ENCODE data around the gene PLCB2. TPM values are rescaled to one million over a fixed set of nuclear protein-coding genes. Genes with fewer than 3 reads are reported as not detected.

PLCB2 gene
- total RNA-seq, 1 experiment from 2014 or later = 7.4 TPM

- Histone ChIP-seq H3K23ac (ENCODE audit: insufficient read length, low read depth, low read length) (no peak overlapping the region), H4K5ac (ENCODE audit: insufficient read length, low read depth, low read length) (no peak overlapping the region), H2BK12ac (ENCODE audit: insufficient read length, low read depth, low read length) (no peak overlapping the region), H3K9me3 (ENCODE audit: control insufficient read depth, low read depth, low read length) (no peaks in the 10 kb centered on the region), H3K4ac (ENCODE audit: low read depth, low read length) (no peak overlapping the region), H3T11ph (ENCODE audit: low read length) (no peak overlapping the region), H3K4me1 (ENCODE audit: insufficient read depth, low read length) (no peaks in the 10 kb centered on the region), H2BK120ac (ENCODE audit: low read depth, low read length, poor library complexity, severe bottlenecking) (no peak overlapping the region), H3K4me2 (ENCODE audit: insufficient read depth, insufficient read length, low read length) (no peak overlapping the region), H3K23me2 (ENCODE audit: insufficient read length, low read depth, low read length, poor library complexity, severe bottlenecking) (no peaks in the 10 kb centered on the region), H3K27me3 (ENCODE audit: insufficient read depth, low read length) (no peaks in the 10 kb centered on the region), H2BK20ac (ENCODE audit: low read depth, low read length, poor library complexity, severe bottlenecking) (no peak overlapping the region), H3K18ac (ENCODE audit: insufficient read length, low read depth, low read length) (no peak overlapping the region), H4K91ac (ENCODE audit: insufficient read length, low read depth, low read length) (no peak overlapping the region), H4K20me1 (ENCODE audit: control insufficient read depth, insufficient read depth, insufficient read length) (no peaks in the 10 kb centered on the region), H2BK15ac (ENCODE audit: low read depth, low read length) (no peak overlapping the region), H2AFZ (ENCODE audit: low read length) (no peak overlapping the region), H3K79me2 (ENCODE audit: insufficient read depth, low read length) (no peaks in the 10 kb centered on the region), H3K14ac (ENCODE audit: insufficient read depth, low read length) (no peak overlapping the region), H3K56ac (ENCODE audit: insufficient read length, low read depth, low read length) (no peak overlapping the region), H4K8ac (replicated peaks; ENCODE audit: insufficient read length, low read depth, low read length) (no peak overlapping the region), H2BK5ac (ENCODE audit: insufficient read length, low read length) (no peak overlapping the region), H2AK5ac (ENCODE audit: insufficient read length, low read length) (no peak overlapping the region), H3K9ac (ENCODE audit: extremely low read depth, insufficient read length, low read length) (no peak overlapping the region), H3K79me1 (ENCODE audit: insufficient read depth, low read depth, low read length, poor library complexity, severe bottlenecking) (no peaks in the 10 kb centered on the region), H3K27ac (ENCODE audit: insufficient read length, low read depth, low read length) (no peak overlapping the region)
- no peak for TF ChIP-seq CTCF (conservative IDR thresholded peaks at IDR 0.05)
- Mint-ChIP-seq H3K27ac (no peak overlapping the region; a peak in 1 of 7 replicates), H3K36me3 (ENCODE audit: insufficient read depth in 1 of 3, low read depth in 3 of 3) (no peaks in the 10 kb centered on the region; a peak in 2 of 7 replicates), H3K9me3 (no peaks in the 10 kb centered on the region; a peak in 1 of 5 replicates), H3K4me3 (no peak overlapping the region), H3K27me3 (ENCODE audit: low read depth) (no peaks in the 10 kb centered on the region; the same call in 1 of the 2 replicates), H3K4me1 (peaks cover 15 to 29% of the 10 kb centered on the region in 2 experiments)
- DNase-seq = no peak
- WGBS (ENCODE audit: extremely low coverage, insufficient read length, low lambda C conversion rate) = no CpG with 5 or more reads among the region's 16 CpGs
Measured at GRCh38 chr15:40264321-40265153, 43.2 kb downstream of the PLCB2 start.

Measured in H9 (cell line).